ENCODE measurements around the gene TTR.

DNA sequence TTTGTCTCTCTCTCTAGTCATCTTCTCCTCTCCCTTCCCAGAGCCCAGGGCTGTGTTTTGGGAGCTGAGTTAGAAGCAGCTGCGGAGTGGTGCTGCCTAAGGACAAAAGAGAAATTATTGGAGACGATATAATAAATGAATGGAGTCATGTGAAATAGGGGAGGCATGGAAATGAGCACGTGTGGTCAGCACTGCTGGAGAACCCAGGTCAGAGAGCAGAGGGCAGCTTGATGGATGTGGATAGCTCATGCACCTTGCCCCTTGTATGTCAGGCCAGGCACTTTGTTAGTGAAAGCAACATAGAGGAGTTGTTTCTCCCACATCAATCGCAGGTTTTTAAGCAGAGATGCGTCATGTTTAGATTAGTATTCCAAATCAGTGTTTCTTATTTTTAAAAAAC lies 15.7 kb downstream of the TTR start:
- no peak for TF ChIP-seq POLR2A (IDR thresholded peaks at IDR 0.05; ENCODE audit: low read depth, low read length)
- TF ChIP-seq, protein P1, sequence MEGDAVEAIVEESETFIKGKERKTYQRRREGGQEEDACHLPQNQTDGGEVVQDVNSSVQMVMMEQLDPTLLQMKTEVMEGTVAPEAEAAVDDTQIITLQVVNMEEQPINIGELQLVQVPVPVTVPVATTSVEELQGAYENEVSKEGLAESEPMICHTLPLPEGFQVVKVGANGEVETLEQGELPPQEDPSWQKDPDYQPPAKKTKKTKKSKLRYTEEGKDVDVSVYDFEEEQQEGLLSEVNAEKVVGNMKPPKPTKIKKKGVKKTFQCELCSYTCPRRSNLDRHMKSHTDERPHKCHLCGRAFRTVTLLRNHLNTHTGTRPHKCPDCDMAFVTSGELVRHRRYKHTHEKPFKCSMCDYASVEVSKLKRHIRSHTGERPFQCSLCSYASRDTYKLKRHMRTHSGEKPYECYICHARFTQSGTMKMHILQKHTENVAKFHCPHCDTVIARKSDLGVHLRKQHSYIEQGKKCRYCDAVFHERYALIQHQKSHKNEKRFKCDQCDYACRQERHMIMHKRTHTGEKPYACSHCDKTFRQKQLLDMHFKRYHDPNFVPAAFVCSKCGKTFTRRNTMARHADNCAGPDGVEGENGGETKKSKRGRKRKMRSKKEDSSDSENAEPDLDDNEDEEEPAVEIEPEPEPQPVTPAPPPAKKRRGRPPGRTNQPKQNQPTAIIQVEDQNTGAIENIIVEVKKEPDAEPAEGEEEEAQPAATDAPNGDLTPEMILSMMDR (conservative IDR thresholded peaks at IDR 0.05; ENCODE audit: low read depth, low read length) = no peak
- TF ChIP-seq CEBPB (IDR thresholded peaks at IDR 0.05; ENCODE audit: low read depth, low read length) = no peak
- TF ChIP-seq NFE2L2 (IDR thresholded peaks at IDR 0.05; ENCODE audit: low read depth, low read length) = no peak
- TF ChIP-seq RAD21 (IDR thresholded peaks at IDR 0.05; ENCODE audit: low read length) = no peak
- TF ChIP-seq MAFK (IDR thresholded peaks at IDR 0.05; ENCODE audit: low read depth, low read length) = no peak
